Trophoblast cell (in vitro differentiated cells and primary cell): ENCODE results near the gene GLRA3.
"Not testable (repeated sequence)": the region's sequence is repeated elsewhere in the genome, so short reads cannot be mapped to it uniquely, and the experiment has no call there.

Source experiments
- DNase-seq, 2 donors: peaks; one replicate each; pipeline ENCODE4 v3.0.0-alpha.2; 2016
- H2AFZ ChIP-seq: 2 replicates; pipeline ENCODE4 v1.6.1; 2013; ENCODE audit warnings: low read length, moderate library complexity, mild to moderate bottlenecking; ENCODE audit not compliant: insufficient read depth, poor library complexity
- H2AK5ac ChIP-seq: 2 replicates; pipeline ENCODE4 v1.6.1; 2013; ENCODE audit warnings: mild to moderate bottlenecking, low read length
- H2BK120ac ChIP-seq: 2 replicates; pipeline ENCODE4 v1.6.1; 2013; ENCODE audit warnings: low read length, mild to moderate bottlenecking, moderate library complexity; ENCODE audit not compliant: insufficient read depth, poor library complexity
- H2BK12ac ChIP-seq: 2 replicates; pipeline ENCODE4 v1.6.1; 2013; ENCODE audit warnings: mild to moderate bottlenecking, low read length, moderate library complexity
- H2BK5ac ChIP-seq: 2 replicates; pipeline ENCODE4 v1.6.1; 2013; ENCODE audit warnings: low read length, low read depth, moderate library complexity, mild to moderate bottlenecking; ENCODE audit not compliant: poor library complexity
- H3K14ac ChIP-seq: 2 replicates; pipeline ENCODE4 v1.6.1; 2013; ENCODE audit warnings: mild to moderate bottlenecking, low read length
- H3K18ac ChIP-seq: 2 replicates; pipeline ENCODE4 v1.6.1; 2013; ENCODE audit warnings: mild to moderate bottlenecking, low read length
- H3K23ac ChIP-seq: 2 replicates; pipeline ENCODE4 v1.6.1; 2013; ENCODE audit warnings: low read length
- H3K27ac ChIP-seq: 2 replicates; pipeline ENCODE4 v1.5.1; 2013; ENCODE audit warnings: low read depth, mild to moderate bottlenecking, inconsistent platforms, low read length, moderate library complexity
- H3K27me3 ChIP-seq: 2 replicates; pipeline ENCODE4 v1.6.1; 2013; ENCODE audit warnings: inconsistent platforms, mild to moderate bottlenecking, low read length, moderate library complexity; ENCODE audit not compliant: insufficient read depth
- H3K36me3 ChIP-seq, 2 experiments: 1 replicate in 1 of 2; 2 replicates in 1 of 2; pipeline ENCODE4 v1.6.1; 2013; ENCODE audit warnings: low read length in 2 of 2, mild to moderate bottlenecking in 2 of 2, moderate library complexity in 1 of 2; ENCODE audit not compliant: insufficient read depth in 2 of 2, control insufficient read depth in 1 of 2
- H3K4ac ChIP-seq: 2 replicates; pipeline ENCODE4 v1.6.1; 2013; ENCODE audit warnings: low read depth, mild to moderate bottlenecking, low read length, moderate library complexity
- H3K4me1 ChIP-seq, 2 experiments: 1 replicate in 1 of 2; 2 replicates in 1 of 2; pipeline ENCODE4 v1.6.1; 2013; ENCODE audit warnings: low read length in 2 of 2, mild to moderate bottlenecking in 2 of 2, moderate library complexity in 1 of 2; ENCODE audit not compliant: insufficient read depth in 2 of 2, control insufficient read depth in 1 of 2
- H3K4me2 ChIP-seq: 2 replicates; pipeline ENCODE4 v1.6.1; 2013; ENCODE audit warnings: inconsistent platforms, mild to moderate bottlenecking, low read length, moderate library complexity
- H3K4me3 ChIP-seq: 2 replicates; pipeline ENCODE4 v1.5.1; 2013; ENCODE audit warnings: mild to moderate bottlenecking, low read depth, low read length, inconsistent platforms
- H3K79me1 ChIP-seq: one replicate; pipeline ENCODE4 v1.6.1; 2013; ENCODE audit warnings: low read length
- H3K79me2 ChIP-seq: 2 replicates; pipeline ENCODE4 v1.6.1; 2013; ENCODE audit warnings: low read length, mild to moderate bottlenecking; ENCODE audit not compliant: control insufficient read depth, insufficient read depth, poor library complexity
- H3K9ac ChIP-seq: 2 replicates; pipeline ENCODE4 v1.6.1; 2013; ENCODE audit warnings: mild to moderate bottlenecking, low read length
- H3K9me3 ChIP-seq: 2 replicates; pipeline ENCODE4 v1.6.1; 2013; ENCODE audit warnings: low read depth, mild to moderate bottlenecking, control low read depth, inconsistent platforms, low read length; ENCODE audit not compliant: insufficient read depth
- H4K12ac ChIP-seq: 2 replicates; pipeline ENCODE4 v1.6.1; 2013; ENCODE audit warnings: low read depth, mild to moderate bottlenecking, low read length, moderate library complexity
- H4K8ac ChIP-seq: 2 replicates; pipeline ENCODE4 v1.6.1; 2013; ENCODE audit warnings: low read depth, mild to moderate bottlenecking, low read length, moderate library complexity
- H4K91ac ChIP-seq: one replicate; pipeline ENCODE4 v1.6.1; 2013; ENCODE audit warnings: low read depth, mild to moderate bottlenecking, low read length, moderate library complexity
- WGBS: extraction: QIAGEN DNeasy Blood & Tissue Kit; methylation state at CpG from one replicate; pipeline ENCODE4 v1.1.7; 2013; ENCODE audit warnings: missing lambda C conversion rate; ENCODE audit not compliant: insufficient read length, insufficient coverage; ENCODE audit errors: extremely low coverage; 5-methylcytosine and 5-hydroxymethylcytosine counted together

GLRA3 gene

GRCh38 chr4:174697896-174698295 is 131.2 kb downstream of the GLRA3 start:
- Histone ChIP-seq H2BK5ac (no peak overlapping the region), H4K8ac (no peak overlapping the region), H3K79me1 (no peaks in the 10 kb centered on the region), H3K9ac (no peak overlapping the region), H3K36me3 (no peaks in the 10 kb centered on the region), H3K27me3 (no peaks in the 10 kb centered on the region), H3K79me2 (no peaks in the 10 kb centered on the region), H3K4ac (no peak overlapping the region), H3K4me3 (no peak overlapping the region), H3K18ac (no peak overlapping the region), H3K14ac (no peak overlapping the region), H3K9me3 (no peaks in the 10 kb centered on the region), H2AFZ (no peak overlapping the region), H2AK5ac (no peak overlapping the region), H2BK12ac (no peak overlapping the region), H3K4me2 (no peak overlapping the region), H4K91ac (no peak overlapping the region), H3K27ac (no peak overlapping the region), H4K12ac (no peak overlapping the region), H2BK120ac (no peak overlapping the region), H3K23ac (no peak overlapping the region), H3K4me1 (no peaks in the 10 kb centered on the region)
- WGBS = no CpG with 5 or more reads among the region's 4 CpGs
- no peak for DNase-seq

- Histone ChIP-seq H3K27ac (no peak overlapping the region), H3K79me1 (no peaks in the 10 kb centered on the region), H2BK12ac (no peak overlapping the region), H3K4me3 (no peak overlapping the region), H3K4me1 (no peaks in the 10 kb centered on the region), H2BK120ac (no peak overlapping the region), H2BK5ac (no peak overlapping the region), H4K91ac (no peak overlapping the region), H3K79me2 (no peaks in the 10 kb centered on the region), H3K23ac (no peak overlapping the region), H3K36me3 (no peaks in the 10 kb centered on the region), H3K27me3 (no peaks in the 10 kb centered on the region), H3K14ac (no peak overlapping the region), H3K9me3 (no peaks in the 10 kb centered on the region), H3K9ac (no peak overlapping the region), H3K18ac (no peak overlapping the region), H4K12ac (no peak overlapping the region), H3K4me2 (no peak overlapping the region), H3K4ac (no peak overlapping the region), H4K8ac (no peak overlapping the region), H2AK5ac (no peak overlapping the region), H2AFZ (no peak overlapping the region)
- DNase-seq = no peak
- WGBS = no CpG with 5 or more reads among the region's 1 CpG
Observed at GRCh38 chr4:174697202-174697601, 131.8 kb downstream of the GLRA3 start.

- no peak overlapping the region for H2BK12ac ChIP-seq
- no peak overlapping the region for H4K8ac ChIP-seq
- no peak overlapping the region for H3K18ac ChIP-seq
- no peaks in the 10 kb centered on the region for H3K36me3 ChIP-seq
- H3K4me2 ChIP-seq = no peak overlapping the region
- no peak overlapping the region for H3K23ac ChIP-seq
- no peaks in the 10 kb centered on the region for H3K4me1 ChIP-seq
- DNase-seq = no peak
- H4K91ac ChIP-seq = no peak overlapping the region
- no peaks in the 10 kb centered on the region for H3K27me3 ChIP-seq
- H3K14ac ChIP-seq = no peak overlapping the region
- no peak overlapping the region for H3K4ac ChIP-seq
- no peak overlapping the region for H2BK5ac ChIP-seq
- H3K9ac ChIP-seq = no peak overlapping the region
- H2AFZ ChIP-seq = no peak overlapping the region
- H3K79me1 ChIP-seq = no peaks in the 10 kb centered on the region
- no peak overlapping the region for H3K4me3 ChIP-seq
- no peak overlapping the region for H3K27ac ChIP-seq
- no peaks in the 10 kb centered on the region for H3K79me2 ChIP-seq
- no peak overlapping the region for H4K12ac ChIP-seq
- H2AK5ac ChIP-seq = no peak overlapping the region
- no peak overlapping the region for H2BK120ac ChIP-seq
- H3K9me3 ChIP-seq = no peaks in the 10 kb centered on the region
Observed at GRCh38 chr4:174696657-174697056, 132.4 kb downstream of the GLRA3 start.

GRCh38 chr4:174691876-174692275 is 137.2 kb downstream of the GLRA3 start:
- not testable (repeated sequence) for H4K8ac ChIP-seq, H3K4me1 ChIP-seq, H3K9me3 ChIP-seq, H3K27me3 ChIP-seq, DNase-seq, H3K4me2 ChIP-seq, H3K27ac ChIP-seq, H3K9ac ChIP-seq, H2BK120ac ChIP-seq, H4K91ac ChIP-seq, H3K23ac ChIP-seq, H3K36me3 ChIP-seq, H3K4ac ChIP-seq, H3K14ac ChIP-seq, H2AFZ ChIP-seq, H3K79me2 ChIP-seq, H2BK12ac ChIP-seq, H3K18ac ChIP-seq, H3K4me3 ChIP-seq, H2AK5ac ChIP-seq, H4K12ac ChIP-seq, H2BK5ac ChIP-seq, H3K79me1 ChIP-seq
- WGBS = no CpG with 5 or more reads among the region's 24 CpGs

- H2AK5ac ChIP-seq = no peak overlapping the region
- H2BK5ac ChIP-seq = no peak overlapping the region
- no peak overlapping the region for H3K4me2 ChIP-seq
- H3K79me2 ChIP-seq = no peaks in the 10 kb centered on the region
- no peak overlapping the region for H4K91ac ChIP-seq
- no peaks in the 10 kb centered on the region for H3K9me3 ChIP-seq
- no CpG with 5 or more reads among the region's 1 CpG for whole genome bisulfite sequencing
- H3K79me1 ChIP-seq = no peaks in the 10 kb centered on the region
- no peak for DNase-seq
- no peak overlapping the region for H4K8ac ChIP-seq
- no peak overlapping the region for H3K14ac ChIP-seq
- H3K9ac ChIP-seq = no peak overlapping the region
- H3K4ac ChIP-seq = no peak overlapping the region
- no peak overlapping the region for H3K4me3 ChIP-seq
- H3K27me3 ChIP-seq = no peaks in the 10 kb centered on the region
- H3K23ac ChIP-seq = no peak overlapping the region
- no peak overlapping the region for H2AFZ ChIP-seq
- no peaks in the 10 kb centered on the region for H3K4me1 ChIP-seq
- no peak overlapping the region for H4K12ac ChIP-seq
- H3K36me3 ChIP-seq = no peaks in the 10 kb centered on the region
- no peak overlapping the region for H3K27ac ChIP-seq
- no peak overlapping the region for H2BK12ac ChIP-seq
- no peak overlapping the region for H3K18ac ChIP-seq
- no peak overlapping the region for H2BK120ac ChIP-seq
Observed at GRCh38 chr4:174690665-174691064, 138.4 kb downstream of the GLRA3 start.
